ENCODE measurements around the gene COX6A1.

Gene COX6A1

DNA sequence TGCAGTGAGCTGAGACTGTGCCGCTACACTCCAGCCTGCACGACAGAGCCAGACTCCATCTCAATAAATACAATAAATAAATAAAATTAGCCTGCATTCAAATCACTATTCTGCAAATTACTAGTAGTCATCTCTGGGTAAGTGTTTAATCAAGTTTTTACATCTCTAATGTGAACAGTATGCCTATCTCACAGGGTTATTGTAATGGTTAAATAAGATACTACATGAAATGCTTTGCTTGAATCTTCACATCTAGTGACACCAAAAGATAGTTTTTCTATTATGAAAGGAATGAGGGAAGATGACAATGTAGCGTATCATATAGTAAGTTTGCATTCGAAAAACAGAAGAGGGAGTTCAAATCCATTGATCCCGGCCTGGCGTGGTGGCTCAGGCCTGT, 29.5 kb downstream of the COX6A1 start:
- no peaks in the 10 kb centered on the region for H3K9me3 ChIP-seq (ENCODE audit: control insufficient read depth, insufficient read depth, low read length)
- peaks cover 1% of the 10 kb centered on the region; the same call in 1 of the 2 replicates for H3K4me1 ChIP-seq (ENCODE audit: control insufficient read depth, insufficient read depth, low read length)
- no CpG with 5 or more reads among the region's 6 CpGs for WGBS (ENCODE audit: insufficient coverage, insufficient read length)
- H3K4me3 ChIP-seq (ENCODE audit: low read length), result no peak overlapping the region
- H3K27me3 ChIP-seq (ENCODE audit: control insufficient read depth, insufficient read depth, low read length), result no peaks in the 10 kb centered on the region
- no peak overlapping the region for H3K27ac ChIP-seq (ENCODE audit: low read length)
- no peak for DNase-seq (ENCODE audit: low read depth, low spot score)
- peaks cover 15% of the 10 kb centered on the region; the same call in 1 of the 2 replicates for H3K36me3 ChIP-seq (ENCODE audit: control insufficient read depth, insufficient read depth, low read length)

- no peak overlapping the region for H3K27ac ChIP-seq (ENCODE audit: low read length)
- H3K9me3 ChIP-seq (ENCODE audit: control insufficient read depth, insufficient read depth, low read length), result no peaks in the 10 kb centered on the region
- no CpG with 5 or more reads among the region's 23 CpGs for WGBS (ENCODE audit: insufficient coverage, insufficient read length)
- no peaks in the 10 kb centered on the region for H3K27me3 ChIP-seq (ENCODE audit: control insufficient read depth, insufficient read depth, low read length)
- H3K4me3 ChIP-seq (ENCODE audit: low read length), result peak overlapping the region; percentile 87
- DNase-seq (ENCODE audit: low read depth, low spot score), result no peak
- peaks cover 1% of the 10 kb centered on the region; the same call in 1 of the 2 replicates for H3K4me1 ChIP-seq (ENCODE audit: control insufficient read depth, insufficient read depth, low read length)
- H3K36me3 ChIP-seq (ENCODE audit: control insufficient read depth, insufficient read depth, low read length), result peaks cover 6% of the 10 kb centered on the region; the same call in 1 of the 2 replicates
Observed at GRCh38 chr12:120468325-120468820, 30.5 kb downstream of the COX6A1 start.

DNA sequence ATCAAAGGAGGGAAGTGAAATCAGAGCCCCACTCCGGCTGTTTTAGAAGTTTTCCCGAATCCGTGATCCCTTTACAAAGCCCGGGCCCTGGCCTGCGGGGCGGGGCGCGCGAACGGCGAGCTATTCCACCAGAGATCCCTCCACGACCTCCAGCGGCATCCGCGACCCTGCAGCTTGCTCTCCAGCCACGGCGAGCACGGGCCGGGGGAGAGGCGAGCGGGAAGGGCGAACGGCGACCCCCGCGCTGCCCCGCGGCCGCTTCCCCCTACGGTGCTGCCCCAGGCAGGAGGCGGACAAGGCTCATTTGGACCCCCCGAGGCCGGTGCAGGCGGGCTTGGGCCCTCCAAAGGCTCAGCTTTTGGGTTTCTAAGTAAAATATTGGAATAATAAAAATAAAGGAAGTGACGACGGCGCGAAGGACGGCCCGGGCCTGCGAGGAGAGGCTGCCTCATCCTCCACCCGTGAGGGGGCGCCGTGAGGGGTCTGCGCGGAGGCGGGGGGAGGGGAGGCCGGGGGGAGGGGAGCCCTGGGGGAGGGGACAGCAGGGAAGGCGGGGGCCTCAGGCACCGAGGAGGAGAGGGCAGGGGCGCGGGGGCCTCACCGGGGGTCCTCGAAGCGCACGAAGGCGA, 31.0 kb downstream of the COX6A1 start:
- H3K36me3 ChIP-seq (ENCODE audit: control insufficient read depth, insufficient read depth, low read length), result peaks cover under 1% of the 10 kb centered on the region; the same call in 1 of the 2 replicates
- H3K27ac ChIP-seq (ENCODE audit: low read length), result no peak overlapping the region
- H3K27me3 ChIP-seq (ENCODE audit: control insufficient read depth, insufficient read depth, low read length), result no peaks in the 10 kb centered on the region
- no peak for DNase-seq (ENCODE audit: low read depth, low spot score)
- H3K4me3 ChIP-seq (ENCODE audit: low read length), result peak overlapping the region; percentile 87
- WGBS (ENCODE audit: insufficient coverage, insufficient read length), result no CpG with 5 or more reads among the region's 57 CpGs
- H3K4me1 ChIP-seq (ENCODE audit: control insufficient read depth, insufficient read depth, low read length), result peaks cover 1% of the 10 kb centered on the region; the same call in 1 of the 2 replicates
- H3K9me3 ChIP-seq (ENCODE audit: control insufficient read depth, insufficient read depth, low read length), result no peaks in the 10 kb centered on the region

DNA sequence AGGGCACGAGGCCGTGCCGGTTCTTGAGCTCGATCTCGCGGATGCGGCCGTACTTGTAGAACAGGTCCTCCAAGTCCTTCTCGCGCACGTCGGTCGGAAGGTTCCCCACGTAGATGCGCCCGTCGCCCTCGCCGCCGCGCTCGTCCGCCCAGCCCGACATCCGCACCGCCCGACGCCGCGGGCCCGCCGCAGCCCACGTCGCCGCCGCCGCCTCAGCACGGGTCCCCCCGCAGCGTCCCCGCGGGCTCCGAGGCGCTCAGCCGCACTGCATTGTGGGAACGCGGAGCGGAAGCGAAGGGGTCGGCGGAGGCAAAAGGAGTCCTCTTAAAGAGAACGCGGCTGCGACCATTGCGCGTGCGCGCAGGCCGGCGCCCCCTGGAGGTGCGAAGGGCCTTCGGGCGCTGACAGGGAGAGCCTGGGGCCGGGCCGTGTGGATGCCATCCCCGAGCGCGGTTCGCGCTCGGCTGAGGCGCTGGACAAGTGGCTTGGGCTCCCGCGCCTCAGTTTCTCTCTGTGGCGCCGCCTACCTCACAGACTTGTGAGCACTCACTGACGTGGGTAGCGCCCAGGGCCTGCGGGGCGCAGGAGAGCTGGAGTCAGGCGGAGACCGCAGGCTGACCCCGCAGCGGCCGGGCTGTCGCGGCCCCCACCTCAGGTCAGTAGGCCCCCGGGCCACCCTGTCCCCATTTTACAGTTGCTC, 31.7 kb downstream of the COX6A1 start, which contains the start of gene SRSF9:
Gene SRSF9 (minus strand): TSS at position 299 of the 700 bp plus-strand sequence. CDS start 139 bp downstream, at position 160.
- Histone ChIP-seq H3K27ac (ENCODE audit: low read length) (no peak within 1 kb of the TSS), H3K27me3 (ENCODE audit: control insufficient read depth, insufficient read depth, low read length) (no peaks in the 10 kb centered on the region), H3K9me3 (ENCODE audit: control insufficient read depth, insufficient read depth, low read length) (no peaks in the 10 kb centered on the region), H3K4me3 (ENCODE audit: low read length) (peak within 1 kb of the TSS; percentile 87), H3K4me1 (ENCODE audit: control insufficient read depth, insufficient read depth, low read length) (peaks cover 1% of the 10 kb centered on the region; the same call in 1 of the 2 replicates), H3K36me3 (ENCODE audit: control insufficient read depth, insufficient read depth, low read length) (no peaks in the 10 kb centered on the region; the same call in 1 of the 2 replicates)
- WGBS (ENCODE audit: insufficient coverage, insufficient read length), result no CpG with 5 or more reads among the region's 88 CpGs
- peak; percentile 94 for DNase-seq (ENCODE audit: low read depth, low spot score)

DNA sequence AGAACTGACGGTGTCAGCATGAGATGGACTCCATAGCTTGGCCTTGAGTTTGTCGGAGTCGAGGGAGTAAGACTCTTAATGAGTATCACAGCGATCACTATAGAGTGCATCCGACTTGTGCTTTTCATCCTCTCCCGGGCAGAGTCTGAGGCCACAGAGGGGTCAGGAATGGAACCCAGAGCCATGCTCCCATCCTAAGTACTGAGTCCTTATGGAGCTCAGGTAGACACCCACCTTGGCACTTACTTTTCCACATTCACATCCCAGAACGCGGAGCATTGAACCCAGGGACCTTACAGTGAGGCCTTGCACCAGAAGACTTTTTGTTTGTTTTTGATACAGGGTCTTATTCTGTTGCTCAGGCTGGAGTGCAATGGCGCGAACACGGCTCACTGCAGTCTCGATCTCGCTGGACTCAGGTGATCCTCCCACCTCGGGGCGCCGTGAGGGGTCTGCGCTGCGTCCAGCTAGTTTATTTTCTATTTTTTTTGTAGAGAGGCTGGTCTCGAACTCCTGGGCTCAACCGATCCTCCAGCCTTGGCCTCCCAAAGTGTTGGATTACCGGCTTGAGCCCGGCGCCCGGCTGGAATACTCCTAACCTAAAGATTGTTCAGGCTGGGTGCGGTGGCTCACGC, 32.4 kb downstream of the COX6A1 start:
- no peaks in the 10 kb centered on the region; the same call in 1 of the 2 replicates for H3K36me3 ChIP-seq (ENCODE audit: control insufficient read depth, insufficient read depth, low read length)
- no peaks in the 10 kb centered on the region for H3K9me3 ChIP-seq (ENCODE audit: control insufficient read depth, insufficient read depth, low read length)
- peaks cover 1% of the 10 kb centered on the region; the same call in 1 of the 2 replicates for H3K4me1 ChIP-seq (ENCODE audit: control insufficient read depth, insufficient read depth, low read length)
- no peak overlapping the region for H3K27ac ChIP-seq (ENCODE audit: low read length)
- H3K4me3 ChIP-seq (ENCODE audit: low read length), result peak overlapping the region; percentile 87; the same call in 1 of the 2 replicates
- DNase-seq (ENCODE audit: low read depth, low spot score), result no peak
- WGBS (ENCODE audit: insufficient coverage, insufficient read length), result no CpG with 5 or more reads among the region's 26 CpGs
- H3K27me3 ChIP-seq (ENCODE audit: control insufficient read depth, insufficient read depth, low read length), result no peaks in the 10 kb centered on the region

DNA sequence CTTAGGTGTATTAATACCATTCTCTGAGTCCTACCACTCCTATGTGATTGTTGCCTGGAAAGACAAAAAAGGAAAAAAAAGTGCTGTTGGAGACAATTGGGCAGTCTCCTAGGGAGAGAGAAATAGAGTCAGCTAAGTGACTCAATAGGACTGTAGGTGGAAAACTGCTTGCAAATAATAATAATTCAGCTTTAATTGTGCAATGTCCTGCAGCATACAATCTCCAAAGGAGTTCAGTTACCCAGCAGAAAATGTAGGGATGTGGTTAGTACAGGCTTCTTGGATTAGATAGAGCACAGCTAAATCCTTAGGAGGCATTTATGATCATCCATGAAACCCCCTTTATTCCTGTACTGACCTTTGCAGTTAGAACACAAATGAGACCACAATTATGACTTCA, 34.6 kb downstream of the COX6A1 start:
- no peaks in the 10 kb centered on the region for H3K27me3 ChIP-seq (ENCODE audit: control insufficient read depth, insufficient read depth, low read length)
- H3K27ac ChIP-seq (ENCODE audit: low read length), result no peak overlapping the region
- H3K36me3 ChIP-seq (ENCODE audit: control insufficient read depth, insufficient read depth, low read length), result no peaks in the 10 kb centered on the region
- H3K4me1 ChIP-seq (ENCODE audit: control insufficient read depth, insufficient read depth, low read length), result no peaks in the 10 kb centered on the region
- DNase-seq (ENCODE audit: low read depth, low spot score), result no peak
- no peaks in the 10 kb centered on the region for H3K9me3 ChIP-seq (ENCODE audit: control insufficient read depth, insufficient read depth, low read length)
- no peak overlapping the region for H3K4me3 ChIP-seq (ENCODE audit: low read length)

GRCh38 chr12:120473807-120474615, 36.1 kb downstream of the COX6A1 start:
- H3K9me3 ChIP-seq (ENCODE audit: control insufficient read depth, insufficient read depth, low read length), result no peaks in the 10 kb centered on the region
- no peaks in the 10 kb centered on the region for H3K36me3 ChIP-seq (ENCODE audit: control insufficient read depth, insufficient read depth, low read length)
- no peak overlapping the region for H3K27ac ChIP-seq (ENCODE audit: low read length)
- no peaks in the 10 kb centered on the region for H3K27me3 ChIP-seq (ENCODE audit: control insufficient read depth, insufficient read depth, low read length)
- H3K4me1 ChIP-seq (ENCODE audit: control insufficient read depth, insufficient read depth, low read length), result no peaks in the 10 kb centered on the region
- 100% methylated on average over 1 of the region's 6 CpGs for WGBS (ENCODE audit: insufficient coverage, insufficient read length)
- H3K4me3 ChIP-seq (ENCODE audit: low read length), result no peak overlapping the region
- no peak for DNase-seq (ENCODE audit: low read depth, low spot score)

- H3K27ac ChIP-seq (ENCODE audit: low read length), result no peak overlapping the region
- H3K9me3 ChIP-seq (ENCODE audit: control insufficient read depth, insufficient read depth, low read length), result no peaks in the 10 kb centered on the region
- no peaks in the 10 kb centered on the region for H3K27me3 ChIP-seq (ENCODE audit: control insufficient read depth, insufficient read depth, low read length)
- no CpG with 5 or more reads among the region's 2 CpGs for WGBS (ENCODE audit: insufficient coverage, insufficient read length)
- DNase-seq (ENCODE audit: low read depth, low spot score), result no peak
- H3K4me1 ChIP-seq (ENCODE audit: control insufficient read depth, insufficient read depth, low read length), result no peaks in the 10 kb centered on the region
- no peak overlapping the region for H3K4me3 ChIP-seq (ENCODE audit: low read length)
- H3K36me3 ChIP-seq (ENCODE audit: control insufficient read depth, insufficient read depth, low read length), result no peaks in the 10 kb centered on the region
Observed at GRCh38 chr12:120474616-120474960, 36.7 kb downstream of the COX6A1 start.

- H3K27me3 ChIP-seq (ENCODE audit: control insufficient read depth, insufficient read depth, low read length), result no peaks in the 10 kb centered on the region
- DNase-seq (ENCODE audit: low read depth, low spot score), result no peak
- H3K9me3 ChIP-seq (ENCODE audit: control insufficient read depth, insufficient read depth, low read length), result no peaks in the 10 kb centered on the region
- no peak overlapping the region for H3K4me3 ChIP-seq (ENCODE audit: low read length)
- no peaks in the 10 kb centered on the region for H3K36me3 ChIP-seq (ENCODE audit: control insufficient read depth, insufficient read depth, low read length)
- no peak overlapping the region for H3K27ac ChIP-seq (ENCODE audit: low read length)
- H3K4me1 ChIP-seq (ENCODE audit: control insufficient read depth, insufficient read depth, low read length), result no peaks in the 10 kb centered on the region
- WGBS (ENCODE audit: insufficient coverage, insufficient read length), result no CpG with 5 or more reads among the region's 1 CpG
Observed at GRCh38 chr12:120475643-120476042, 37.7 kb downstream of the COX6A1 start.

GRCh38 chr12:120479458-120479857, 41.5 kb downstream of the COX6A1 start:
- DNase-seq (ENCODE audit: low read depth, low spot score), result no peak
- Histone ChIP-seq H3K36me3 (ENCODE audit: control insufficient read depth, insufficient read depth, low read length) (no peaks in the 10 kb centered on the region), H3K4me3 (ENCODE audit: low read length) (no peak overlapping the region), H3K4me1 (ENCODE audit: control insufficient read depth, insufficient read depth, low read length) (no peaks in the 10 kb centered on the region), H3K27ac (ENCODE audit: low read length) (no peak overlapping the region), H3K27me3 (ENCODE audit: control insufficient read depth, insufficient read depth, low read length) (no peaks in the 10 kb centered on the region), H3K9me3 (ENCODE audit: control insufficient read depth, insufficient read depth, low read length) (no peaks in the 10 kb centered on the region)
- WGBS (ENCODE audit: insufficient coverage, insufficient read length), result no CpG with 5 or more reads among the region's 1 CpG

Measured in iPS DF 6.9 (cell line).